HepG2 (cell line): ENCODE results near the gene HCFC1R1. TPM values are rescaled to one million over a fixed set of nuclear protein-coding genes. Genes with fewer than 3 reads are reported as not detected.
A peak's percentile ranks its signal among the peaks of the same experiment; 100 is the strongest.

Experiments used
- AKAP8 ChIP-seq: sonication (generic); formaldehyde crosslinking; IDR thresholded peaks from 2 replicates; pipeline ENCODE4 v1.5.1; 2020; ENCODE audit warnings: mild to moderate bottlenecking, missing genetic modification reagents
- BRCA1 ChIP-seq: sonication (generic); formaldehyde crosslinking; IDR thresholded peaks from 2 replicates; pipeline ENCODE4 v1.4.0; 2020; ENCODE audit warnings: missing genetic modification reagents
- GZF1 ChIP-seq: sonication (generic); formaldehyde crosslinking; IDR thresholded peaks from 2 replicates; pipeline ENCODE4 v1.5.1; 2020; ENCODE audit warnings: mild to moderate bottlenecking, missing genetic modification reagents
- IKZF1 ChIP-seq: fragments of 450-650 bp; IDR thresholded peaks from 2 replicates; pipeline ENCODE4 v1.7.1; 2016
- MAFK ChIP-seq, 2 experiments: IDR thresholded peaks in 1 of 2; conservative IDR thresholded peaks in 1 of 2; 2 replicates each; pipeline ENCODE4 v1.6.1; 2011; ENCODE audit warnings: improper control_type of control experiment in 2 of 2, low read length in 2 of 2
- POLR2A ChIP-seq, 2 experiments: IDR thresholded peaks; 2 replicates each; pipeline ENCODE4 v1.6.1; 2011; ENCODE audit warnings: low read depth in 2 of 2, low read length in 2 of 2, mild to moderate bottlenecking in 1 of 2, moderate library complexity in 1 of 2; ENCODE audit not compliant: insufficient read depth in 1 of 2
- RBM39 ChIP-seq: fragments of 200-400 bp; formaldehyde crosslinking; IDR thresholded peaks from one replicate; pipeline ENCODE4 v1.6.1; 2018; ENCODE audit warnings: antibody characterized with exemption, mild to moderate bottlenecking, low read depth, low read length; ENCODE audit not compliant: poor library complexity, severe bottlenecking
- RNF2 ChIP-seq: fragments of 450-650 bp; conservative IDR thresholded peaks from 2 replicates; pipeline ENCODE4 v1.6.1; 2016; ENCODE audit warnings: low read depth
- SAFB2 ChIP-seq: sonication (generic); formaldehyde crosslinking; IDR thresholded peaks from 2 replicates; pipeline ENCODE4 v1.5.1; 2020; ENCODE audit warnings: missing genetic modification reagents, low read depth, mild to moderate bottlenecking, borderline replicate concordance
- SP140L ChIP-seq: sonication (generic); formaldehyde crosslinking; IDR thresholded peaks from 2 replicates; pipeline ENCODE4 v1.4.0; 2020; ENCODE audit warnings: missing genetic modification reagents, borderline replicate concordance
- XBP1 ChIP-seq: sonication (generic); formaldehyde crosslinking; IDR thresholded peaks from 2 replicates; pipeline ENCODE4 v1.5.0; 2020; ENCODE audit warnings: missing genetic modification reagents
- ZBTB8A ChIP-seq: sonication (generic); formaldehyde crosslinking; IDR thresholded peaks from 2 replicates; pipeline ENCODE4 v1.4.0; 2020; ENCODE audit warnings: mild to moderate bottlenecking, low read depth, missing genetic modification reagents, borderline replicate concordance
- ZNF350 ChIP-seq: sonication (generic); formaldehyde crosslinking; IDR thresholded peaks from 2 replicates; pipeline ENCODE4 v1.4.0; 2020; ENCODE audit warnings: mild to moderate bottlenecking, low read depth, missing genetic modification reagents, borderline replicate concordance
- ZNF501 ChIP-seq: sonication (generic); formaldehyde crosslinking; IDR thresholded peaks from 2 replicates; pipeline ENCODE4 v1.5.1; 2020; ENCODE audit warnings: mild to moderate bottlenecking, moderate library complexity, missing genetic modification reagents
- ZNF589 ChIP-seq: sonication (generic); formaldehyde crosslinking; conservative IDR thresholded peaks from 2 replicates; pipeline ENCODE4 v1.8.0; 2022; ENCODE audit warnings: mild to moderate bottlenecking, moderate library complexity, missing genetic modification reagents
- ZNF709 ChIP-seq: sonication (generic); formaldehyde crosslinking; IDR thresholded peaks from 2 replicates; pipeline ENCODE4 v1.5.0; 2020; ENCODE audit warnings: mild to moderate bottlenecking, missing genetic modification reagents
- ZSCAN31 ChIP-seq: sonication (generic); formaldehyde crosslinking; IDR thresholded peaks from 2 replicates; pipeline ENCODE4 v1.5.0; 2020; ENCODE audit warnings: low read depth, mild to moderate bottlenecking, missing genetic modification reagents
- ZZZ3 ChIP-seq: sonication (generic); formaldehyde crosslinking; IDR thresholded peaks from 2 replicates; pipeline ENCODE4 v1.4.0; 2020; ENCODE audit warnings: missing genetic modification reagents, mild to moderate bottlenecking, borderline replicate concordance
- polyA plus RNA-seq, 8 experiments: library from polyadenylated mRNA; depleted of rRNA in 3 of 8; stranded (reverse) in 7 of 8; unstranded in 1 of 8; fragments of >200 nt; fragmentation: Illumina TruSeq in 4 of 8; extraction: Trizol in 4 of 8; gene quantifications; 2 replicates each; pipeline versions ENCODE4 v1.2.1 to v1.2.3, GENCODE V29; 2011 to 2016; ENCODE audit warnings: low read depth in 4 of 8, missing spikeins in 1 of 8, mixed read lengths in 1 of 8; ENCODE audit not compliant: insufficient read depth in 1 of 8
- total RNA-seq, 5 experiments: library from RNA; depleted of rRNA; stranded (reverse); fragments of >200 nt; fragmentation: Illumina TruSeq; extraction: Trizol; gene quantifications; 2 replicates each; pipeline ENCODE4 v1.2.3, GENCODE V29; 2016; ENCODE audit warnings: low read depth in 1 of 5
- TF ChIP-seq, protein P1 (sequence below): sonication (generic); formaldehyde crosslinking; IDR thresholded peaks from 2 replicates; pipeline ENCODE4 v1.5.0; 2020; ENCODE audit warnings: missing genetic modification reagents
- TF ChIP-seq, protein P2 (sequence below): sonication (generic); formaldehyde crosslinking; IDR thresholded peaks from 2 replicates; pipeline ENCODE4 v1.8.1; 2023; ENCODE audit warnings: mild to moderate bottlenecking, missing genetic modification reagents, borderline replicate concordance
- TF ChIP-seq, protein P3 (sequence below): sonication (generic); formaldehyde crosslinking; IDR thresholded peaks from 2 replicates; pipeline ENCODE4 v1.5.0; 2020; ENCODE audit warnings: mild to moderate bottlenecking, missing genetic modification reagents
- TF ChIP-seq, protein P4 (sequence below): sonication (generic); formaldehyde crosslinking; IDR thresholded peaks from 2 replicates; pipeline ENCODE4 v1.4.0; 2020; ENCODE audit warnings: missing genetic modification reagents
- TF ChIP-seq, protein P5 (sequence below): sonication (generic); formaldehyde crosslinking; IDR thresholded peaks from 2 replicates; pipeline ENCODE4 v1.4.0; 2020; ENCODE audit warnings: missing genetic modification reagents, mild to moderate bottlenecking, borderline replicate concordance

The HCFC1R1 gene
- total and polyA plus RNA-seq, 2 of the 13 experiments (the other 11 are each of a cell fraction or from before 2014, with no cell fraction given) = 13.8 to 16.1 TPM

DNA sequence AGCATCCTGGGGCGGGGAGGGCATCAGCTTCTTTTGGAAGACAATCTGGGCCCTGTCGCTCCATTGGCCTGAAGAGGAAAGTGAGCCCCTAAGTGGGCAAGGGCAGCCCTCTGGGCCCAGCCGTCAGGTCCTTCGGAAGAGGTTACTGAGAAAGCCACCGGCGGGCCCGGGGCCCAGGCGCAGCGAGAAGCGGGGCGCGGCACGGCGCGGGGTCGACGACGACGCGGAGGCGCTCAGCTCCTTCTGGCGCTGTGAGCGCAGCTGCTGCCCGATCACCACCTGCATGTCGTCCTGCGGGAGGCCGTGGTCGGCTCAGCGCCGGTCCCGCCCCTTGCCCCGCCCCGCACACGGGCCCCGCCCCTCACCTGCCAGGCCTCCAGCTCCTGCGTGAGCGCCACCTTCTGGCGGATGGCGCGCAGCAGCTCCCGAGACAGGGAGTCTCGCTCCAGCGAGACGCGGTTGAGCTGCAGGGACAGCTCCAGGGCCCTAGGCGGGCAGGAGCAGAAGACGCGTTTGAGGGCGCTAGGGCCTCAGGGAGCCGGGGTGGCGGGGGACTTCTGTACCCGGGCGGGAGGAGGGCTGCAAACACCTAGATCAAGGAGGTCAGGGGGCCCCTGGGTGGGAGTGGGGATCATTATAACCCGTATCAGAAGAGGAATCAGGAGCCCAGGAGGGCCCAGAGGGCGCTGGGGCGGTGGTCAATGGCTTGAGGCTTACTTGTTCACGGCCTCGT is 4.4 kb upstream of the HCFC1R1 start (continued):
- TF ChIP-seq ZBTB8A (CRISPR knock-in tag) (no peak), ZNF709 (CRISPR knock-in tag) (no peak), GZF1 (CRISPR knock-in tag) (no peak), SAFB2 (CRISPR knock-in tag) (no peak; the same call in 1 of the 2 replicates), POLR2A (IDR thresholded peaks at IDR 0.05; ENCODE audit: insufficient read depth in 1 of 2, low read depth in 2 of 2, low read length in 2 of 2) (peak; percentile 23 to 48; a peak in 2 of 4 replicates), AKAP8 (CRISPR knock-in tag) (no peak), ZNF350 (CRISPR knock-in tag) (0 out of 2 replicates have a peak, but pooled peaks have one; percentile 36), BRCA1 (CRISPR knock-in tag) (no peak), SP140L (no peak), ZNF501 (CRISPR knock-in tag) (peak; percentile 49; the same call in 1 of the 2 replicates), XBP1 (CRISPR knock-in tag) (no peak), MAFK (conservative IDR thresholded peaks at IDR 0.05 in 1 of 2, IDR thresholded peaks at IDR 0.05 in 1 of 2; ENCODE audit: low read length in 2 of 2) (no peak), ZNF589 (CRISPR knock-in tag) (no peak; the same call in 1 of the 2 replicates), ZZZ3 (CRISPR knock-in tag) (no peak), IKZF1 (no peak), RBM39 (no peak), RNF2 (no peak), ZSCAN31 (CRISPR knock-in tag) (0 out of 2 replicates have a peak, but pooled peaks have one; percentile 36)
- TF ChIP-seq, protein P1, sequence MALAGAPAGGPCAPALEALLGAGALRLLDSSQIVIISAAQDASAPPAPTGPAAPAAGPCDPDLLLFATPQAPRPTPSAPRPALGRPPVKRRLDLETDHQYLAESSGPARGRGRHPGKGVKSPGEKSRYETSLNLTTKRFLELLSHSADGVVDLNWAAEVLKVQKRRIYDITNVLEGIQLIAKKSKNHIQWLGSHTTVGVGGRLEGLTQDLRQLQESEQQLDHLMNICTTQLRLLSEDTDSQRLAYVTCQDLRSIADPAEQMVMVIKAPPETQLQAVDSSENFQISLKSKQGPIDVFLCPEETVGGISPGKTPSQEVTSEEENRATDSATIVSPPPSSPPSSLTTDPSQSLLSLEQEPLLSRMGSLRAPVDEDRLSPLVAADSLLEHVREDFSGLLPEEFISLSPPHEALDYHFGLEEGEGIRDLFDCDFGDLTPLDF (CRISPR knock-in tag) = no peak
- TF ChIP-seq, protein P2, sequence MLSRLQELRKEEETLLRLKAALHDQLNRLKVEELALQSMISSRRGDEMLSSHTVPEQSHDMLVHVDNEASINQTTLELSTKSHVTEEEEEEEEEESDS = no peak
- TF ChIP-seq, protein P3, sequence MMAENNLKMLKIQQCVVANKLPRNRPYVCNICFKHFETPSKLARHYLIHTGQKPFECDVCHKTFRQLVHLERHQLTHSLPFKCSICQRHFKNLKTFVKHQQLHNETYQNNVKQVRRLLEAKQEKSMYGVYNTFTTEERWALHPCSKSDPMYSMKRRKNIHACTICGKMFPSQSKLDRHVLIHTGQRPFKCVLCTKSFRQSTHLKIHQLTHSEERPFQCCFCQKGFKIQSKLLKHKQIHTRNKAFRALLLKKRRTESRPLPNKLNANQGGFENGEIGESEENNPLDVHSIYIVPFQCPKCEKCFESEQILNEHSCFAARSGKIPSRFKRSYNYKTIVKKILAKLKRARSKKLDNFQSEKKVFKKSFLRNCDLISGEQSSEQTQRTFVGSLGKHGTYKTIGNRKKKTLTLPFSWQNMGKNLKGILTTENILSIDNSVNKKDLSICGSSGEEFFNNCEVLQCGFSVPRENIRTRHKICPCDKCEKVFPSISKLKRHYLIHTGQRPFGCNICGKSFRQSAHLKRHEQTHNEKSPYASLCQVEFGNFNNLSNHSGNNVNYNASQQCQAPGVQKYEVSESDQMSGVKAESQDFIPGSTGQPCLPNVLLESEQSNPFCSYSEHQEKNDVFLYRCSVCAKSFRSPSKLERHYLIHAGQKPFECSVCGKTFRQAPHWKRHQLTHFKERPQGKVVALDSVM (CRISPR knock-in tag) = no peak
- TF ChIP-seq, protein P4, sequence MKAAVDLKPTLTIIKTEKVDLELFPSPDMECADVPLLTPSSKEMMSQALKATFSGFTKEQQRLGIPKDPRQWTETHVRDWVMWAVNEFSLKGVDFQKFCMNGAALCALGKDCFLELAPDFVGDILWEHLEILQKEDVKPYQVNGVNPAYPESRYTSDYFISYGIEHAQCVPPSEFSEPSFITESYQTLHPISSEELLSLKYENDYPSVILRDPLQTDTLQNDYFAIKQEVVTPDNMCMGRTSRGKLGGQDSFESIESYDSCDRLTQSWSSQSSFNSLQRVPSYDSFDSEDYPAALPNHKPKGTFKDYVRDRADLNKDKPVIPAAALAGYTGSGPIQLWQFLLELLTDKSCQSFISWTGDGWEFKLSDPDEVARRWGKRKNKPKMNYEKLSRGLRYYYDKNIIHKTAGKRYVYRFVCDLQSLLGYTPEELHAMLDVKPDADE (CRISPR knock-in tag) = no peak
- TF ChIP-seq, protein P5, sequence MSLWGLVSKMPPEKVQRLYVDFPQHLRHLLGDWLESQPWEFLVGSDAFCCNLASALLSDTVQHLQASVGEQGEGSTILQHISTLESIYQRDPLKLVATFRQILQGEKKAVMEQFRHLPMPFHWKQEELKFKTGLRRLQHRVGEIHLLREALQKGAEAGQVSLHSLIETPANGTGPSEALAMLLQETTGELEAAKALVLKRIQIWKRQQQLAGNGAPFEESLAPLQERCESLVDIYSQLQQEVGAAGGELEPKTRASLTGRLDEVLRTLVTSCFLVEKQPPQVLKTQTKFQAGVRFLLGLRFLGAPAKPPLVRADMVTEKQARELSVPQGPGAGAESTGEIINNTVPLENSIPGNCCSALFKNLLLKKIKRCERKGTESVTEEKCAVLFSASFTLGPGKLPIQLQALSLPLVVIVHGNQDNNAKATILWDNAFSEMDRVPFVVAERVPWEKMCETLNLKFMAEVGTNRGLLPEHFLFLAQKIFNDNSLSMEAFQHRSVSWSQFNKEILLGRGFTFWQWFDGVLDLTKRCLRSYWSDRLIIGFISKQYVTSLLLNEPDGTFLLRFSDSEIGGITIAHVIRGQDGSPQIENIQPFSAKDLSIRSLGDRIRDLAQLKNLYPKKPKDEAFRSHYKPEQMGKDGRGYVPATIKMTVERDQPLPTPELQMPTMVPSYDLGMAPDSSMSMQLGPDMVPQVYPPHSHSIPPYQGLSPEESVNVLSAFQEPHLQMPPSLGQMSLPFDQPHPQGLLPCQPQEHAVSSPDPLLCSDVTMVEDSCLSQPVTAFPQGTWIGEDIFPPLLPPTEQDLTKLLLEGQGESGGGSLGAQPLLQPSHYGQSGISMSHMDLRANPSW (CRISPR knock-in tag) = no peak
